Measurements from ENCODE around the gene TACSTD2. TPM values are rescaled to one million over a fixed set of nuclear protein-coding genes. Genes with fewer than 3 reads are reported as not detected.

Gene TACSTD2
- total RNA-seq, 1 experiment from 2014 or later, result not detected

- Histone ChIP-seq H4K20me1 (ENCODE audit: insufficient read depth, low read depth, low read length) (no peaks in the 10 kb centered on the region), H3K4me2 (ENCODE audit: low read depth, low read length, poor library complexity, severe bottlenecking) (no peak overlapping the region), H3K4me1 (ENCODE audit: low read length) (no peaks in the 10 kb centered on the region), H3K79me2 (ENCODE audit: low read length) (no peaks in the 10 kb centered on the region), H3K27ac (ENCODE audit: low read length) (no peak overlapping the region), H3K27me3 (ENCODE audit: low read length) (no peaks in the 10 kb centered on the region), H3K4me3 (ENCODE audit: low read length) (no peak overlapping the region), H3K9me3 (ENCODE audit: low read length) (no peaks in the 10 kb centered on the region), H3K36me3 (ENCODE audit: insufficient read depth, low read length) (no peaks in the 10 kb centered on the region), H3K9ac (ENCODE audit: low read length) (no peak overlapping the region), H3K9me2 (replicated peaks; ENCODE audit: insufficient read depth, low read length) (no peaks in the 10 kb centered on the region), H2AFZ (ENCODE audit: low read length) (no peak overlapping the region)
- no peak for DNase-seq
Measured at GRCh38 chr1:58594546-58594945, 17.5 kb upstream of the TACSTD2 start.

- Histone ChIP-seq H3K79me2 (ENCODE audit: low read length) (no peaks in the 10 kb centered on the region), H3K4me2 (ENCODE audit: low read depth, low read length, poor library complexity, severe bottlenecking) (no peak overlapping the region), H3K9me3 (ENCODE audit: low read length) (no peaks in the 10 kb centered on the region), H3K9ac (ENCODE audit: low read length) (no peak overlapping the region), H3K27me3 (ENCODE audit: low read length) (no peaks in the 10 kb centered on the region), H3K4me3 (ENCODE audit: low read length) (no peak overlapping the region), H2AFZ (ENCODE audit: low read length) (no peak overlapping the region), H3K27ac (ENCODE audit: low read length) (no peak overlapping the region), H3K4me1 (ENCODE audit: low read length) (no peaks in the 10 kb centered on the region), H3K36me3 (ENCODE audit: insufficient read depth, low read length) (no peaks in the 10 kb centered on the region), H3K9me2 (replicated peaks; ENCODE audit: insufficient read depth, low read length) (no peaks in the 10 kb centered on the region), H4K20me1 (ENCODE audit: insufficient read depth, low read depth, low read length) (no peaks in the 10 kb centered on the region)
- no peak for DNase-seq
Measured at GRCh38 chr1:58592522-58593134, 15.6 kb upstream of the TACSTD2 start.

DNA sequence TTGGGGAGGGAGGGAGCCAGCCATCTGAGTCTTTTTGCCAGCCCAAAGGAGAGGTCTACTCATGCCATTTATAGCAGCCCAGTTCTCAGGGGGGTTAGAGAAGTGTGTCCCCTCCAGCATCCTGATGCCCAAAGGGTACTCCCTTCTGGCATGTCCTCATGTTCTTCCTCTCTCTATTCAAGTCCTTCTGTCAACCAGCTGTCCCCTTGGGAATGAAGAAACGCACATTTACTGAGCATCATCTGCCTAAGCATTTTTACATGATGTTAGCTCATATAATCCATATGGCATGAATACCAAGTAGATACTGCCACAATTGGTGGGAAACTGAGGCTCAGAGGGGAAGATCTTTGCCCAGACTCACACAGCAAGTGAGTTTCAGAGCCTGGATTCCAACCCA lies 14.8 kb upstream of the TACSTD2 start:
- Histone ChIP-seq H3K4me3 (ENCODE audit: low read length) (no peak overlapping the region), H3K4me2 (ENCODE audit: low read depth, low read length, poor library complexity, severe bottlenecking) (no peak overlapping the region), H2AFZ (ENCODE audit: low read length) (no peak overlapping the region)

GRCh38 chr1:58590019-58590418 lies 13.0 kb upstream of the TACSTD2 start:
- H3K27ac ChIP-seq (ENCODE audit: low read length), result no peak overlapping the region
- H3K9ac ChIP-seq (ENCODE audit: low read length), result no peak overlapping the region
- H3K4me2 ChIP-seq (ENCODE audit: low read depth, low read length, poor library complexity, severe bottlenecking), result no peak overlapping the region

More for the DNA sequence above, 14.8 kb upstream of the TACSTD2 start:
- no peaks in the 10 kb centered on the region for H3K4me1 ChIP-seq (ENCODE audit: low read length)
- H3K9ac ChIP-seq (ENCODE audit: low read length), result no peak overlapping the region
- no peaks in the 10 kb centered on the region for H3K79me2 ChIP-seq (ENCODE audit: low read length)
- H4K20me1 ChIP-seq (ENCODE audit: insufficient read depth, low read depth, low read length), result no peaks in the 10 kb centered on the region
- no peaks in the 10 kb centered on the region for H3K36me3 ChIP-seq (ENCODE audit: insufficient read depth, low read length)
- no peaks in the 10 kb centered on the region for H3K9me2 ChIP-seq (replicated peaks; ENCODE audit: insufficient read depth, low read length)
- H3K27ac ChIP-seq (ENCODE audit: low read length), result no peak overlapping the region
- H3K27me3 ChIP-seq (ENCODE audit: low read length), result no peaks in the 10 kb centered on the region
- no peaks in the 10 kb centered on the region for H3K9me3 ChIP-seq (ENCODE audit: low read length)
- no peak for DNase-seq

GRCh38 chr1:58588396-58588795 lies 11.3 kb upstream of the TACSTD2 start:
- Histone ChIP-seq H3K4me1 (ENCODE audit: low read length) (no peaks in the 10 kb centered on the region), H2AFZ (ENCODE audit: low read length) (no peak overlapping the region), H3K36me3 (ENCODE audit: insufficient read depth, low read length) (no peaks in the 10 kb centered on the region), H4K20me1 (ENCODE audit: insufficient read depth, low read depth, low read length) (no peaks in the 10 kb centered on the region), H3K9me2 (replicated peaks; ENCODE audit: insufficient read depth, low read length) (no peaks in the 10 kb centered on the region), H3K4me2 (ENCODE audit: low read depth, low read length, poor library complexity, severe bottlenecking) (no peak overlapping the region), H3K79me2 (ENCODE audit: low read length) (no peaks in the 10 kb centered on the region), H3K9me3 (ENCODE audit: low read length) (no peaks in the 10 kb centered on the region), H3K27me3 (ENCODE audit: low read length) (0 out of 2 replicates have a peak, but pooled peaks cover 3% of the 10 kb centered on the region), H3K4me3 (ENCODE audit: low read length) (no peak overlapping the region), H3K27ac (ENCODE audit: low read length) (no peak overlapping the region), H3K9ac (ENCODE audit: low read length) (no peak overlapping the region)
- no peak for DNase-seq

More at GRCh38 chr1:58590019-58590418, 13.0 kb upstream of the TACSTD2 start:
- no peaks in the 10 kb centered on the region for H3K4me1 ChIP-seq (ENCODE audit: low read length)
- H3K9me3 ChIP-seq (ENCODE audit: low read length), result no peaks in the 10 kb centered on the region
- H3K9me2 ChIP-seq (replicated peaks; ENCODE audit: insufficient read depth, low read length), result no peaks in the 10 kb centered on the region
- no peaks in the 10 kb centered on the region for H3K79me2 ChIP-seq (ENCODE audit: low read length)
- DNase-seq, result no peak
- H3K4me3 ChIP-seq (ENCODE audit: low read length), result no peak overlapping the region
- no peaks in the 10 kb centered on the region for H4K20me1 ChIP-seq (ENCODE audit: insufficient read depth, low read depth, low read length)
- H3K36me3 ChIP-seq (ENCODE audit: insufficient read depth, low read length), result no peaks in the 10 kb centered on the region
- 0 out of 2 replicates have a peak, but pooled peaks cover 3% of the 10 kb centered on the region for H3K27me3 ChIP-seq (ENCODE audit: low read length)
- H2AFZ ChIP-seq (ENCODE audit: low read length), result no peak overlapping the region

- H3K9me3 ChIP-seq (ENCODE audit: low read length), result no peaks in the 10 kb centered on the region
- no peak overlapping the region for H3K9ac ChIP-seq (ENCODE audit: low read length)
- H3K79me2 ChIP-seq (ENCODE audit: low read length), result no peaks in the 10 kb centered on the region
- no peaks in the 10 kb centered on the region for H4K20me1 ChIP-seq (ENCODE audit: insufficient read depth, low read depth, low read length)
- H2AFZ ChIP-seq (ENCODE audit: low read length), result no peak overlapping the region
- no peak overlapping the region for H3K4me2 ChIP-seq (ENCODE audit: low read depth, low read length, poor library complexity, severe bottlenecking)
- DNase-seq, result no peak
- H3K27ac ChIP-seq (ENCODE audit: low read length), result no peak overlapping the region
- H3K27me3 ChIP-seq (ENCODE audit: low read length), result 0 out of 2 replicates have a peak, but pooled peaks cover 3% of the 10 kb centered on the region
- H3K9me2 ChIP-seq (replicated peaks; ENCODE audit: insufficient read depth, low read length), result no peaks in the 10 kb centered on the region
- H3K4me3 ChIP-seq (ENCODE audit: low read length), result no peak overlapping the region
- H3K36me3 ChIP-seq (ENCODE audit: insufficient read depth, low read length), result no peaks in the 10 kb centered on the region
- no peaks in the 10 kb centered on the region for H3K4me1 ChIP-seq (ENCODE audit: low read length)
Measured at GRCh38 chr1:58587667-58588066, 10.6 kb upstream of the TACSTD2 start.

DNA sequence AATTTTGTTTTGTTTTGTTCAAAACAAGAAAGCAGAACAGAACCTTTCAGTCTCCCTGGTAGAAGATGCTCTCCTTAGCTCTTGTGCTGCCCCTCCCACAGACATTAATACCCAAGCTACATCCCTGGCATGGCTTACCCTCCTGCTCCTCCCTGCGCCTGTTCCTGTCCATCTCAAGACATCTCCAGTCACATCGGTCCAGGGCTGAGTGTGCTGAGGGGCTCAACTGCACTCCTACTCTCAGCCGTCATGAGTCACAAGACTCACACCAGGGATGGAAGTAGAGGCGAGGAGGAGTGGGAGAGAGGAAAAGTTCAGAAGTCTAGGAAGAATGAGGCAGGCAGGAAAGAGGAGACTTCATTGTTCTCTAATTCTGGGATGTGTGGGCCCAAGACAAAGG lies 9.2 kb upstream of the TACSTD2 start:
- no peak overlapping the region for H3K27ac ChIP-seq (ENCODE audit: low read length)
- H3K4me3 ChIP-seq (ENCODE audit: low read length), result no peak overlapping the region
- H3K9me3 ChIP-seq (ENCODE audit: low read length), result no peaks in the 10 kb centered on the region
- H3K4me1 ChIP-seq (ENCODE audit: low read length), result no peaks in the 10 kb centered on the region
- H3K79me2 ChIP-seq (ENCODE audit: low read length), result no peaks in the 10 kb centered on the region
- no peaks in the 10 kb centered on the region for H3K9me2 ChIP-seq (replicated peaks; ENCODE audit: insufficient read depth, low read length)
- 0 out of 2 replicates have a peak, but pooled peaks cover 3% of the 10 kb centered on the region for H3K27me3 ChIP-seq (ENCODE audit: low read length)
- no peaks in the 10 kb centered on the region for H4K20me1 ChIP-seq (ENCODE audit: insufficient read depth, low read depth, low read length)
- DNase-seq, result no peak
- no peak overlapping the region for H3K4me2 ChIP-seq (ENCODE audit: low read depth, low read length, poor library complexity, severe bottlenecking)
- H3K9ac ChIP-seq (ENCODE audit: low read length), result no peak overlapping the region
- no peak overlapping the region for H2AFZ ChIP-seq (ENCODE audit: low read length)
- no peaks in the 10 kb centered on the region for H3K36me3 ChIP-seq (ENCODE audit: insufficient read depth, low read length)

DNA sequence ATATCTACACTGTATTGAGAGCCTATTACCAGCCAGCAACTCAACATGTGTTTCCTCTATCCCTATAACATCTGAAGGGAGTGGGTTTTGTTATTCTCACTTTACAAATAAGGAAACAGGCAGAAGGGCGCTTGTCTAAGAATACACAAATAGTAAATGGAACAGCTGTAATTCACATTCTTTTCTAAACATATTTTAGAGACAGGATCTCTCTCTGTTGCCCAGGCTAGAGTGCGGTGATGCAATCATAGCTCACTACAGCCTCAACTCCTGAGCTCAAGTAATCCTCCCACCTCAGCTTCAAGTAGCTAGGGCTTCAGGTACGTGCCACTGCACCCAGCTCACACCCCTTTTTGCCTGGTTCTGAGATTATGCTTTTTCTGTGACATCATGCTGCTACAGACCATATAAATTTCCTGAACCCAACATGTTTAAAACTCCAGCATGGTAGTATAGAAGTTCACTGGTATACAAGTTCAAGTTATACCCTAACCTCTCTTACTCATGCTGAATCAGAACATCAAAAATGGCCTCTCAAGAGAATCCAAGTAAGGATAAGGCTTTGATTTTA lies 8.6 kb upstream of the TACSTD2 start:
- H3K9me2 ChIP-seq (replicated peaks; ENCODE audit: insufficient read depth, low read length), result no peaks in the 10 kb centered on the region
- no peak overlapping the region for H3K4me3 ChIP-seq (ENCODE audit: low read length)
- H3K79me2 ChIP-seq (ENCODE audit: low read length), result no peaks in the 10 kb centered on the region
- no peak overlapping the region for H2AFZ ChIP-seq (ENCODE audit: low read length)
- DNase-seq, result no peak
- no peaks in the 10 kb centered on the region for H3K4me1 ChIP-seq (ENCODE audit: low read length)
- no peaks in the 10 kb centered on the region for H4K20me1 ChIP-seq (ENCODE audit: insufficient read depth, low read depth, low read length)
- H3K27ac ChIP-seq (ENCODE audit: low read length), result no peak overlapping the region
- no peak overlapping the region for H3K9ac ChIP-seq (ENCODE audit: low read length)
- H3K4me2 ChIP-seq (ENCODE audit: low read depth, low read length, poor library complexity, severe bottlenecking), result no peak overlapping the region
- H3K27me3 ChIP-seq (ENCODE audit: low read length), result 0 out of 2 replicates have a peak, but pooled peaks cover 3% of the 10 kb centered on the region
- H3K36me3 ChIP-seq (ENCODE audit: insufficient read depth, low read length), result no peaks in the 10 kb centered on the region
- no peaks in the 10 kb centered on the region for H3K9me3 ChIP-seq (ENCODE audit: low read length)
